OCI-LY3 (cell line): ENCODE data around the gene PTPRN2.
"Not testable (repeated sequence)": the region's sequence is repeated elsewhere in the genome, so short reads cannot be mapped to it uniquely, and the experiment has no call there.

Source experiments
- H2AFZ ChIP-seq: fragments of 200-600, 300-600 bp; shearing (Covaris generic); 2 replicates; pipeline ENCODE4 v1.6.0; 2014; ENCODE audit warnings: antibody characterized with exemption, low read depth, low read length
- H3K27ac ChIP-seq: fragments of 200-600, 300-600 bp; sonication (generic); 2 replicates; pipeline ENCODE4 v1.5.1; 2014; ENCODE audit warnings: mild to moderate bottlenecking, low read length, moderate library complexity, mixed read lengths
- H3K27me3 ChIP-seq: fragments of 200-600, 300-600 bp; sonication (generic); 2 replicates; pipeline ENCODE4 v1.6.1; 2014; ENCODE audit warnings: low read depth, low read length, mixed read lengths
- H3K36me3 ChIP-seq: fragments of 200-600, 300-600 bp; sonication (generic); replicated peaks from 2 replicates; pipeline ENCODE3; 2014; ENCODE audit warnings: low read depth, low read length, mixed read lengths
- H3K4me1 ChIP-seq: fragments of 300-600, 200-600 bp; sonication (generic); 2 replicates; pipeline ENCODE4 v1.6.1; 2014; ENCODE audit warnings: low read length, mixed read lengths
- H3K4me2 ChIP-seq: fragments of 200-600, 300-600 bp; sonication (generic); 2 replicates; pipeline ENCODE4 v1.6.1; 2014; ENCODE audit warnings: low read length, mixed read lengths
- H3K4me3 ChIP-seq: fragments of 300-600, 200-600 bp; sonication (generic); 2 replicates; pipeline ENCODE4 v1.5.1; 2014; ENCODE audit warnings: antibody characterized with exemption, mild to moderate bottlenecking, low read length, moderate library complexity
- H3K79me2 ChIP-seq: fragments of 300-600, 200-600 bp; shearing (Covaris generic); 2 replicates; pipeline ENCODE4 v1.6.1; 2014; ENCODE audit warnings: mild to moderate bottlenecking, low read length, mixed read lengths
- H3K9ac ChIP-seq: fragments of 300-600, 200-600 bp; shearing (Covaris generic); 2 replicates; pipeline ENCODE4 v1.6.0; 2014; ENCODE audit warnings: mild to moderate bottlenecking, low read length, moderate library complexity
- H3K9me3 ChIP-seq: fragments of 200-600, 300-600 bp; shearing (Covaris generic); 2 replicates; pipeline ENCODE4 v1.6.1; 2014; ENCODE audit warnings: low read length, mixed read lengths; ENCODE audit not compliant: insufficient read depth
- H4K20me1 ChIP-seq: fragments of 200-600, 300-600 bp; sonication (generic); 2 replicates; pipeline ENCODE4 v1.6.1; 2016; ENCODE audit warnings: low read length, mixed read lengths; ENCODE audit not compliant: insufficient read depth
- CTCF ChIP-seq: fragments of 200-600, 300-600 bp; sonication (generic); IDR thresholded peaks from 2 replicates; pipeline ENCODE4 v1.5.1; 2014; ENCODE audit warnings: antibody characterized with exemption, low read length, low read depth
- EZH2phosphoT487 ChIP-seq: fragments of 200-600 bp; shearing (Covaris generic); IDR thresholded peaks from 2 replicates; pipeline ENCODE4 v1.6.1; 2018; ENCODE audit warnings: antibody characterized with exemption, mixed run types, low read depth

PTPRN2 gene

GRCh38 chr7:158204453-158204852, 383.2 kb downstream of the PTPRN2 start:
- Histone ChIP-seq H3K36me3 (no peaks in the 10 kb centered on the region), H3K4me3 (no peak overlapping the region), H4K20me1 (no peaks in the 10 kb centered on the region), H3K9ac (no peak overlapping the region), H3K27me3 (no peaks in the 10 kb centered on the region), H3K4me2 (no peak overlapping the region), H2AFZ (no peak overlapping the region), H3K4me1 (no peaks in the 10 kb centered on the region), H3K9me3 (no peaks in the 10 kb centered on the region), H3K79me2 (no peaks in the 10 kb centered on the region), H3K27ac (no peak overlapping the region)
- TF ChIP-seq CTCF, result no peak
- no peak for TF ChIP-seq EZH2phosphoT487

GRCh38 chr7:158203948-158204347, 383.7 kb downstream of the PTPRN2 start:
- not testable (repeated sequence) for H3K27me3 ChIP-seq, H3K4me3 ChIP-seq, H3K36me3 ChIP-seq, H2AFZ ChIP-seq, H3K4me1 ChIP-seq, H3K9ac ChIP-seq, H3K79me2 ChIP-seq, H4K20me1 ChIP-seq, H3K4me2 ChIP-seq, H3K27ac ChIP-seq, H3K9me3 ChIP-seq

GRCh38 chr7:158194365-158194900, 393.2 kb downstream of the PTPRN2 start:
- H3K79me2 ChIP-seq, result no peaks in the 10 kb centered on the region
- H3K9ac ChIP-seq, result no peak overlapping the region
- no peaks in the 10 kb centered on the region for H3K36me3 ChIP-seq
- no peaks in the 10 kb centered on the region for H4K20me1 ChIP-seq
- H3K27ac ChIP-seq, result no peak overlapping the region
- TF ChIP-seq CTCF, result no peak
- TF ChIP-seq EZH2phosphoT487, result no peak
- H3K4me1 ChIP-seq, result no peaks in the 10 kb centered on the region
- no peaks in the 10 kb centered on the region for H3K9me3 ChIP-seq
- no peak overlapping the region for H3K4me3 ChIP-seq
- H3K4me2 ChIP-seq, result no peak overlapping the region
- no peaks in the 10 kb centered on the region for H3K27me3 ChIP-seq
- no peak overlapping the region for H2AFZ ChIP-seq

GRCh38 chr7:158193446-158193845, 394.2 kb downstream of the PTPRN2 start:
- Histone ChIP-seq H3K27me3 (no peaks in the 10 kb centered on the region), H3K9ac (no peak overlapping the region), H4K20me1 (no peaks in the 10 kb centered on the region), H3K36me3 (no peaks in the 10 kb centered on the region), H3K9me3 (no peaks in the 10 kb centered on the region), H3K4me1 (no peaks in the 10 kb centered on the region), H3K79me2 (no peaks in the 10 kb centered on the region), H3K27ac (no peak overlapping the region), H3K4me2 (no peak overlapping the region), H3K4me3 (no peak overlapping the region), H2AFZ (no peak overlapping the region)
- TF ChIP-seq EZH2phosphoT487, result no peak
- TF ChIP-seq CTCF, result no peak

- no peak overlapping the region for H3K4me3 ChIP-seq
- H4K20me1 ChIP-seq, result no peaks in the 10 kb centered on the region
- no peaks in the 10 kb centered on the region for H3K27me3 ChIP-seq
- no peak for TF ChIP-seq EZH2phosphoT487
- TF ChIP-seq CTCF, result no peak
- H3K4me2 ChIP-seq, result no peak overlapping the region
- no peak overlapping the region for H3K9ac ChIP-seq
- H3K36me3 ChIP-seq, result no peaks in the 10 kb centered on the region
- H3K4me1 ChIP-seq, result no peaks in the 10 kb centered on the region
- no peaks in the 10 kb centered on the region for H3K9me3 ChIP-seq
- no peak overlapping the region for H3K27ac ChIP-seq
- H3K79me2 ChIP-seq, result no peaks in the 10 kb centered on the region
- H2AFZ ChIP-seq, result no peak overlapping the region
Observed at GRCh38 chr7:158192956-158193355, 394.7 kb downstream of the PTPRN2 start.
